Gastrocnemius medialis (tissue), 4 donors: ENCODE data around the gene BLMH. TPM values are rescaled to one million over a fixed set of nuclear protein-coding genes. Genes with fewer than 3 reads are reported as not detected.
"Not testable (repeated sequence)": the region's sequence is repeated elsewhere in the genome, so short reads cannot be mapped to it uniquely, and the experiment has no call there.

ENCODE experiments used
- ATAC-seq, 2 donors: fragments of 150-250 bp; one replicate each; pipeline ENCODE4 v1.9.1; 2016
- DNase-seq, 2 donors: peaks; one replicate each; pipeline ENCODE4 v3.0.0-alpha.2; 2019
- H3K27ac ChIP-seq, 4 donors: fragments of 200-600 bp; sonication (generic); 1 replicate in 1 of 4; 2 replicates in 3 of 4; pipeline ENCODE4 v1.5.1; 2016 to 2018; ENCODE audit warnings: mild to moderate bottlenecking in 2 of 4, moderate library complexity in 1 of 4
- H3K27me3 ChIP-seq, 3 donors: fragments of 200-600 bp; sonication (generic) in 2 of 3; 1 replicate in 1 of 3; 2 replicates in 2 of 3; pipeline versions ENCODE4 v1.5.1 to v1.6.0; 2016 to 2019; ENCODE audit warnings: mild to moderate bottlenecking in 1 of 3, moderate library complexity in 1 of 3
- H3K36me3 ChIP-seq, 2 donors: fragments of 200-600 bp; sonication (generic) in 1 of 2; one replicate each; pipeline ENCODE4 v1.5.1; 2017 to 2018
- H3K4me1 ChIP-seq, 2 donors: fragments of 200-600 bp; sonication (generic) in 1 of 2; one replicate each; pipeline ENCODE4 v1.5.1; 2016 to 2017; ENCODE audit warnings: mild to moderate bottlenecking in 2 of 2
- H3K4me3 ChIP-seq, 4 donors: fragments of 200-600 bp; sonication (generic) in 3 of 4; 1 replicate in 1 of 4; 2 replicates in 3 of 4; pipeline ENCODE4 v1.5.1; 2016 to 2019; ENCODE audit warnings: mild to moderate bottlenecking in 2 of 4
- H3K9me3 ChIP-seq, 3 donors: fragments of 200-600 bp; sonication (generic) in 2 of 3; 1 replicate in 1 of 3; 2 replicates in 2 of 3; pipeline ENCODE4 v1.5.1; 2016 to 2019
- CTCF ChIP-seq, 5 experiments: fragments of 450-650 bp in 3 of 5; fragments of 200-600 bp in 2 of 5; sonication (generic) in 2 of 5; IDR thresholded peaks in 4 of 5; conservative IDR thresholded peaks in 1 of 5; 1 replicate in 4 of 5; 2 replicates in 1 of 5; pipeline ENCODE4 v1.5.1; 2016 to 2019; ENCODE audit warnings: antibody characterized with exemption in 5 of 5, mild to moderate bottlenecking in 3 of 5, moderate library complexity in 3 of 5
- POLR2A ChIP-seq, 2 donors: fragments of 450-650 bp; IDR thresholded peaks; one replicate each; pipeline ENCODE4 v1.6.1; 2017; ENCODE audit warnings: antibody characterized with exemption in 2 of 2, mild to moderate bottlenecking in 2 of 2, moderate library complexity in 2 of 2
- in situ Hi-C, 4 donors: fragments of 200-750 bp; cut with MboI; loops; one replicate each; pipeline versions ENCODE4 v1.15.0 to v1.8.0; 2017; ENCODE audit warnings: low sequenced_read_pairs in 4 of 4
- intact Hi-C: fragments of 100-400 bp; cut with DNase I; formaldehyde crosslinking; loops from one replicate; pipeline ENCODE4 v1.15.1; 2023; ENCODE audit warnings: low total_unique reads
- total RNA-seq, 4 donors: library from RNA; depleted of rRNA; stranded (reverse); fragments of >200 nt; gene quantifications; one replicate each; pipeline versions ENCODE4 v1.1.0 to v1.2.3, GENCODE V29; 2016

BLMH gene
- total RNA-seq, 4 donors from 2014 or later: 7.4 to 17.7 (median 16.7) TPM

- no peak overlapping the region for H3K4me3 ChIP-seq
- in situ Hi-C loops (no loop called here), intact Hi-C loops (loop anchor here (10.0 kb wide), 1 partner anchor 126 kb away; no protein-coding TSS in a partner anchor)
- TF ChIP-seq POLR2A (IDR thresholded peaks at IDR 0.05) (no peak), CTCF (IDR thresholded peaks at IDR 0.05 in 4 of 5, conservative IDR thresholded peaks at IDR 0.05 in 1 of 5) (no peak)
- H3K36me3 ChIP-seq: no peaks in the 10 kb centered on the region
- ATAC-seq: no peak
- no peak for DNase-seq
- H3K4me1 ChIP-seq: peaks cover 7 to 8% of the 10 kb centered on the region in 2 donors
- H3K27ac ChIP-seq: no peak overlapping the region
- no peaks in the 10 kb centered on the region for H3K9me3 ChIP-seq
- H3K27me3 ChIP-seq: peaks cover 16 to 31% (median 20%) of the 10 kb centered on the region in 3 donors
These were observed 61.1 kb downstream of the BLMH start for GRCh38 chr17:30230596-30231125.

GRCh38 chr17:30230009-30230408 lies 61.7 kb downstream of the BLMH start:
- H3K9me3 ChIP-seq, ATAC-seq, DNase-seq, H3K4me3 ChIP-seq, H3K27ac ChIP-seq, in situ Hi-C loops, H3K36me3 ChIP-seq, H3K4me1 ChIP-seq: not testable (repeated sequence)
- intact Hi-C loops: loop anchor here (10.0 kb wide), 1 partner anchor 125 kb away; no protein-coding TSS in a partner anchor
- H3K27me3 ChIP-seq: peaks cover 11 to 24% (median 13%) of the 10 kb centered on the region in 3 donors

GRCh38 chr17:30229012-30229411 lies 62.7 kb downstream of the BLMH start:
- H3K27me3 ChIP-seq: peaks cover 6 to 16% (median 10%) of the 10 kb centered on the region in 3 donors
- H3K36me3 ChIP-seq: no peaks in the 10 kb centered on the region
- in situ Hi-C loops: no loop called here
- no peak for TF ChIP-seq POLR2A (IDR thresholded peaks at IDR 0.05)
- TF ChIP-seq CTCF (IDR thresholded peaks at IDR 0.05 in 4 of 5, conservative IDR thresholded peaks at IDR 0.05 in 1 of 5): no peak
- intact Hi-C loops: no loop called here
- H3K4me1 ChIP-seq: no peaks in the 10 kb centered on the region
- H3K9me3 ChIP-seq: no peaks in the 10 kb centered on the region
- no peak overlapping the region for H3K27ac ChIP-seq
- ATAC-seq (no peak), DNase-seq (no peak)
- H3K4me3 ChIP-seq: no peak overlapping the region

- no peak for DNase-seq
- no peak for ATAC-seq
- intact Hi-C loops (no loop called here), in situ Hi-C loops (no loop called here)
- H3K9me3 ChIP-seq: no peaks in the 10 kb centered on the region
- peaks cover 5 to 16% (median 10%) of the 10 kb centered on the region in 3 donors for H3K27me3 ChIP-seq
- no peak overlapping the region for H3K4me3 ChIP-seq
- TF ChIP-seq POLR2A (IDR thresholded peaks at IDR 0.05): no peak
- no peak for TF ChIP-seq CTCF (IDR thresholded peaks at IDR 0.05 in 4 of 5, conservative IDR thresholded peaks at IDR 0.05 in 1 of 5)
- H3K36me3 ChIP-seq: no peaks in the 10 kb centered on the region
- no peaks in the 10 kb centered on the region for H3K4me1 ChIP-seq
- H3K27ac ChIP-seq: no peak overlapping the region
These were observed 63.7 kb downstream of the BLMH start for GRCh38 chr17:30228011-30228410.

- Histone ChIP-seq H3K4me1 (no peaks in the 10 kb centered on the region), H3K9me3 (no peaks in the 10 kb centered on the region), H3K4me3 (no peak overlapping the region), H3K27ac (no peak overlapping the region), H3K27me3 (peaks cover 3 to 16% (median 10%) of the 10 kb centered on the region in 3 donors), H3K36me3 (no peaks in the 10 kb centered on the region)
- intact Hi-C loops: no loop called here
- no peak for DNase-seq
- ATAC-seq: no peak
- no peak for TF ChIP-seq POLR2A (IDR thresholded peaks at IDR 0.05)
- no peak for TF ChIP-seq CTCF (IDR thresholded peaks at IDR 0.05 in 4 of 5, conservative IDR thresholded peaks at IDR 0.05 in 1 of 5)
- in situ Hi-C loops: no loop called here
These were observed 64.9 kb downstream of the BLMH start for GRCh38 chr17:30226878-30227277.
